OCI-LY1 (cell line): ENCODE results near the gene ITPK1.

Source experiments
- H2AFZ ChIP-seq: fragments of 200-600 bp; sonication (generic), shearing (Covaris generic); 2 replicates; pipeline ENCODE4 v1.6.0; 2014; ENCODE audit warnings: antibody characterized with exemption, mild to moderate bottlenecking, low read length
- H3F3A ChIP-seq: fragments of 200-600 bp; sonication (generic), shearing (Covaris generic); 2 replicates; pipeline ENCODE4 v1.6.0; 2014; ENCODE audit warnings: mild to moderate bottlenecking, antibody characterized with exemption, low read length, moderate library complexity; ENCODE audit not compliant: insufficient read depth
- H3K27ac ChIP-seq: fragments of 200-600 bp; sonication (generic); 2 replicates; pipeline ENCODE4 v1.5.1; 2014; ENCODE audit warnings: low read length, mixed run types, mild to moderate bottlenecking, low read depth; ENCODE audit not compliant: poor library complexity, severe bottlenecking
- H3K27me3 ChIP-seq: fragments of 200-600 bp; sonication (generic); 2 replicates; pipeline ENCODE4 v1.6.0; 2014; ENCODE audit warnings: antibody characterized with exemption, mild to moderate bottlenecking, low read length, moderate library complexity; ENCODE audit not compliant: insufficient read depth
- H3K36me3 ChIP-seq: fragments of 200-600 bp; sonication (generic); 2 replicates; pipeline ENCODE4 v1.6.1; 2014; ENCODE audit warnings: mild to moderate bottlenecking, antibody characterized with exemption, low read length, moderate library complexity, mixed read lengths; ENCODE audit not compliant: insufficient read depth
- H3K4me1 ChIP-seq: fragments of 200-600 bp; sonication (generic); 2 replicates; pipeline ENCODE4 v1.5.1; 2014; ENCODE audit warnings: mild to moderate bottlenecking, low read length, moderate library complexity; ENCODE audit not compliant: insufficient read depth, severe bottlenecking
- H3K4me2 ChIP-seq: fragments of 200-600 bp; sonication (generic), shearing (Covaris generic); 2 replicates; pipeline ENCODE4 v1.6.1; 2014; ENCODE audit warnings: low read length
- H3K4me3 ChIP-seq: fragments of 200-600 bp; sonication (generic); 2 replicates; pipeline ENCODE4 v1.5.1; 2014; ENCODE audit warnings: low read length, low read depth, mild to moderate bottlenecking, mixed read lengths; ENCODE audit not compliant: poor library complexity, severe bottlenecking
- H3K79me2 ChIP-seq: fragments of 200-600 bp; shearing (Covaris generic); 2 replicates; pipeline ENCODE4 v1.6.1; 2016; ENCODE audit warnings: mixed run types, low read length, mixed read lengths; ENCODE audit not compliant: insufficient read depth
- H3K9ac ChIP-seq: fragments of 200-600 bp; sonication (generic), shearing (Covaris generic); 2 replicates; pipeline ENCODE4 v1.6.1; 2014; ENCODE audit warnings: mild to moderate bottlenecking, low read length, mixed read lengths
- H3K9me2 ChIP-seq: fragments of 200-600 bp; sonication (generic), shearing (Covaris generic); 2 replicates; pipeline ENCODE4 v1.6.1; 2014; ENCODE audit warnings: low read depth, mild to moderate bottlenecking, low read length, mixed read lengths
- H3K9me3 ChIP-seq: fragments of 200-600 bp; shearing (Covaris generic); 2 replicates; pipeline ENCODE4 v1.6.1; 2014; ENCODE audit warnings: low read length, mixed read lengths
- H4K20me1 ChIP-seq: fragments of 200-600 bp; sonication (generic), shearing (Covaris generic); 2 replicates; pipeline ENCODE4 v1.6.0; 2016; ENCODE audit warnings: mild to moderate bottlenecking, low read length; ENCODE audit not compliant: insufficient read depth
- EZH2 ChIP-seq: fragments of 200-600 bp; sonication (generic), shearing (Covaris generic); IDR thresholded peaks from 2 replicates; pipeline ENCODE4 v1.8.0; 2017; ENCODE audit warnings: borderline replicate concordance, mixed run types, mild to moderate bottlenecking, antibody characterized with exemption, low read length, moderate library complexity, mixed read lengths
- TF ChIP-seq, protein P1 (sequence below): fragments of 200-600 bp; sonication (generic), shearing (Covaris generic); IDR thresholded peaks from 2 replicates; pipeline ENCODE4 v1.5.1; 2017; ENCODE audit warnings: mild to moderate bottlenecking, antibody characterized with exemption, low read length, moderate library complexity, mixed read lengths

The ITPK1 gene

DNA sequence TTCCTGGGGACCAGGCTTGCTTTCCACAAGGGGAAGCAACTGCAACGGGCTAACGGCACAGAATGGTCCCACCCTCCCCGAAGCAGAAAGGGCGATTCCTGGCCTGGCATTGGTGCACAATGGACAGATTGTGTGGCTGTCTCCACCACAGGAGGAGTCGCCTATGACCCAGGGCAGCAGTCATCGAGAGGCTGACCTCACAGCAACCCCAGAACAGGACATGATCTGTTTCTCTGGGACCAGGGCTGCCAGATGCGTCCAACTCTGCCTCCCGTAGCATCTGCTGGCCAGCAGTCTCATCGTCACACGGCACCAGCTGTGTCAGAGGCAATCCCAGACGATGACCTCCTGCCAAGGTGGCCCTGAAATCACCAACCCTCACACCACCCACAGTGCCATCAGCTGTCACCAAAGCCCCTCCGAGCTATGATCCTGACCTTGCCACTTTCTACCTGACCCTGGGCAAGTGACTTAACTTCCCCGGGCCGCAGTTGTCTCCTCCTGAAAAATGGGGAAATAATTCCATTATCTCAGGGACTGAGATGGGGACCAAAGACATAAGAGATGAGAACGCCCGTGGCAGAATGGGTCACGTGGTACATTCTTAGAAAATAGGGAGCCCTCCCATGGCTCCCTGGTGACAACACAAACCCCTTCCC is 106.1 kb downstream of the ITPK1 start:
- Histone ChIP-seq H3K79me2 (no peaks in the 10 kb centered on the region), H3K27ac (no peak overlapping the region), H3K36me3 (no peaks in the 10 kb centered on the region), H3K9me2 (no peaks in the 10 kb centered on the region), H3K9ac (no peak overlapping the region), H3K4me2 (no peak overlapping the region), H3K4me1 (peaks cover 8% of the 10 kb centered on the region), H3F3A (no peaks in the 10 kb centered on the region), H3K4me3 (no peak overlapping the region), H2AFZ (no peak overlapping the region), H3K27me3 (no peaks in the 10 kb centered on the region), H3K9me3 (no peaks in the 10 kb centered on the region), H4K20me1 (no peaks in the 10 kb centered on the region)
- TF ChIP-seq EZH2 = no peak
- TF ChIP-seq, protein P1, sequence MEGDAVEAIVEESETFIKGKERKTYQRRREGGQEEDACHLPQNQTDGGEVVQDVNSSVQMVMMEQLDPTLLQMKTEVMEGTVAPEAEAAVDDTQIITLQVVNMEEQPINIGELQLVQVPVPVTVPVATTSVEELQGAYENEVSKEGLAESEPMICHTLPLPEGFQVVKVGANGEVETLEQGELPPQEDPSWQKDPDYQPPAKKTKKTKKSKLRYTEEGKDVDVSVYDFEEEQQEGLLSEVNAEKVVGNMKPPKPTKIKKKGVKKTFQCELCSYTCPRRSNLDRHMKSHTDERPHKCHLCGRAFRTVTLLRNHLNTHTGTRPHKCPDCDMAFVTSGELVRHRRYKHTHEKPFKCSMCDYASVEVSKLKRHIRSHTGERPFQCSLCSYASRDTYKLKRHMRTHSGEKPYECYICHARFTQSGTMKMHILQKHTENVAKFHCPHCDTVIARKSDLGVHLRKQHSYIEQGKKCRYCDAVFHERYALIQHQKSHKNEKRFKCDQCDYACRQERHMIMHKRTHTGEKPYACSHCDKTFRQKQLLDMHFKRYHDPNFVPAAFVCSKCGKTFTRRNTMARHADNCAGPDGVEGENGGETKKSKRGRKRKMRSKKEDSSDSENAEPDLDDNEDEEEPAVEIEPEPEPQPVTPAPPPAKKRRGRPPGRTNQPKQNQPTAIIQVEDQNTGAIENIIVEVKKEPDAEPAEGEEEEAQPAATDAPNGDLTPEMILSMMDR = no peak

DNA sequence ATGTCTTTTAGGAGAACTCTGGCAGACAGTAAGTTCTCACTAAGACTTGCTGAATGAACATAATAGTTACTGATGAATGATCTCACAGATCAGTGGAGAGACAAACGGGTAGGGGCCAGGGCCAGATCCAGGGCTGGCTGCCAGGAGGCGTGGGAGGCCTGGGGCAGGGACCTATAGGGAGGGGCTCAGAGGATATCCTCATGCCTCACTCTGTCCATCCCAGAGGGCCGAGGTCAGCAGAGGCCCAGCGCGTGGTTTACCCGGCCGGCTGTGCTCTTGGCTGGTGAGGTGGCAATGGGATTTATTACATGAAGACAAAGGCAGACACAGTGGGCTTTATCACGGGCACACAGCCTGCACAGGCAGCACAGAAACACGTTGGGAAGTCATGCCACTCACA is 107.3 kb downstream of the ITPK1 start:
- Histone ChIP-seq H3F3A (no peaks in the 10 kb centered on the region), H3K4me2 (no peak overlapping the region), H3K9ac (no peak overlapping the region)

DNA sequence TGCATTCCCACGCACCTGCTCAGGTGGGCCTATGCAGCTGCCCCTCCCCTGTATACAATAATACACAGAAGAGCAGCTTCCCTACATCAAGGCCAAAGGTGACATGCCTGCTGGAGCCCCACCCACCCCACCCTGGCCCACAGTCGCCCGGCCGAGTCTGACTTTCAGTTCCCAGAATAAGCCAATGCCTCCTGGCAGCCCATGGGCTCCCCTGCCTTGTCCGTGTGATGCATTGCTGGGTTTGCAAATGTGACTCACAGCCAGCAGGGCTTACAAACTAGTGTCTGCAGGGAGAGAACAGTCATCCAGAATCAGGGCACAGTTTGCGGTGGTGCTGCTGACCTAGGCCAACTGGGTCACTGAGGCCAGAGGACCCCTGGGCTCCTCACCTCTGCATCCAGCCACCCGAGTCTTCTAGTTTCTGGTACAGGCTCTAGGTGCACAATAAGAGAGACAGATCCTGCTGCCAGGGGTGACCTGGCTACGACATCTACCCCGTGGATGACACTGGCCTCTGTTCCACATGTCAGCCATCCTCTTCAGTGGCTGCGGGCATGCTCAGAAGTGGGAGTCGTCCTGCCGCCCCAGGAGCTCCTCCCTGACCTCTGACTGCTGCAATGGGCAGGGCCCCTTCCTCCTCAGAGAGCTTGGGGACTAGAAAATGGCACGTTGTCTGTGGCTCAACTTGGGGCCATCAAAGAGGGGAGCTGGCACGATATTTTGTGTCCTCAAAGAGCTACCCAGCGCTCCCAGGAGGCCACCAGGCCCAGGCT is 108.3 kb downstream of the ITPK1 start:
- Histone ChIP-seq H3K27ac (no peak overlapping the region), H3K27me3 (no peaks in the 10 kb centered on the region), H3K79me2 (no peaks in the 10 kb centered on the region), H3K9ac (no peak overlapping the region), H2AFZ (no peak overlapping the region), H3K9me2 (no peaks in the 10 kb centered on the region), H3K4me1 (peaks cover 8% of the 10 kb centered on the region), H3K4me3 (no peak overlapping the region), H3K4me2 (no peak overlapping the region), H3K9me3 (no peaks in the 10 kb centered on the region), H4K20me1 (no peaks in the 10 kb centered on the region), H3F3A (no peaks in the 10 kb centered on the region), H3K36me3 (no peaks in the 10 kb centered on the region)
- TF ChIP-seq, protein P1 = no peak
- no peak for TF ChIP-seq EZH2

More for the DNA sequence above, 107.3 kb downstream of the ITPK1 start:
- Histone ChIP-seq H3K9me3 (no peaks in the 10 kb centered on the region), H2AFZ (no peak overlapping the region), H3K79me2 (no peaks in the 10 kb centered on the region), H3K4me3 (no peak overlapping the region), H3K36me3 (no peaks in the 10 kb centered on the region), H3K9me2 (no peaks in the 10 kb centered on the region), H4K20me1 (no peaks in the 10 kb centered on the region), H3K27ac (no peak overlapping the region), H3K27me3 (no peaks in the 10 kb centered on the region), H3K4me1 (peaks cover 8% of the 10 kb centered on the region)
- TF ChIP-seq EZH2 = no peak
- TF ChIP-seq, protein P1 = no peak
